Right lobe of liver (tissue), 4 donors: ENCODE data around the gene MED19.

Source experiments
- POLR2A ChIP-seq: fragments of 450-650 bp; IDR thresholded peaks from one replicate; pipeline ENCODE4 v1.6.1; 2017; ENCODE audit warnings: antibody characterized with exemption, mild to moderate bottlenecking
- TF ChIP-seq, protein P1 (sequence below), 4 donors: fragments of 200-600 bp in 3 of 4; fragments of 450-650 bp in 1 of 4; IDR thresholded peaks; one replicate each; pipeline versions ENCODE4 v1.5.1 to v1.8.0; 2016 to 2022; ENCODE audit warnings: antibody characterized with exemption in 4 of 4, mild to moderate bottlenecking in 2 of 4
- donor health status: DM: no; HTN: no; CAD: no.
- donor health status: DM: no; HTN: no; CAD: no.
- donor health status: DM: no; HTN: yes; CAD: no.

DNA sequence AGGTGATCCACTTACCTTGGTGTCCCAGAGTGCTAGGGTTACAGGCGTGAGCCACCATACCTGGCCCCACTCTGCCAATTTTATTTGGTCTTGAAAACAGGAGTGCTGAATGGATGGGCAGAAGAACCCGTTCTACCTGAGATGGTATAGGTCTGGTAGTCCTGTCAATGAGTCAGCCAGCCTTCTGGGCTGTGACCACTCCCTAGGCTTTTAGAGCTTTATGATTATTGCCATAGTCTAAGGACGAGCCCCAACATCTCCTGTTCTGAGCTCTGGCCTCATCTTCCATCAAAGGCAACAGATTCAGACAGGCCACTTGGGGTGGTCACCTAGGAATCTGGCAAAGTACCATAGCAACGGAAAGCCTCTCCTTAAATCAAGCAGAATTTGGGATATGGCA lies 32.6 kb downstream of the MED19 start:
- TF ChIP-seq, protein P1, sequence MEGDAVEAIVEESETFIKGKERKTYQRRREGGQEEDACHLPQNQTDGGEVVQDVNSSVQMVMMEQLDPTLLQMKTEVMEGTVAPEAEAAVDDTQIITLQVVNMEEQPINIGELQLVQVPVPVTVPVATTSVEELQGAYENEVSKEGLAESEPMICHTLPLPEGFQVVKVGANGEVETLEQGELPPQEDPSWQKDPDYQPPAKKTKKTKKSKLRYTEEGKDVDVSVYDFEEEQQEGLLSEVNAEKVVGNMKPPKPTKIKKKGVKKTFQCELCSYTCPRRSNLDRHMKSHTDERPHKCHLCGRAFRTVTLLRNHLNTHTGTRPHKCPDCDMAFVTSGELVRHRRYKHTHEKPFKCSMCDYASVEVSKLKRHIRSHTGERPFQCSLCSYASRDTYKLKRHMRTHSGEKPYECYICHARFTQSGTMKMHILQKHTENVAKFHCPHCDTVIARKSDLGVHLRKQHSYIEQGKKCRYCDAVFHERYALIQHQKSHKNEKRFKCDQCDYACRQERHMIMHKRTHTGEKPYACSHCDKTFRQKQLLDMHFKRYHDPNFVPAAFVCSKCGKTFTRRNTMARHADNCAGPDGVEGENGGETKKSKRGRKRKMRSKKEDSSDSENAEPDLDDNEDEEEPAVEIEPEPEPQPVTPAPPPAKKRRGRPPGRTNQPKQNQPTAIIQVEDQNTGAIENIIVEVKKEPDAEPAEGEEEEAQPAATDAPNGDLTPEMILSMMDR (IDR thresholded peaks at IDR 0.05) = no peak
- TF ChIP-seq POLR2A = no peak
